Dendritic cell treated with granulocyte-macrophage colony-stimulating factor and Interleukin-4, amounts not matched to agents 40 ng/mL and 50 ng/mL, for 4 days (primary cell): ENCODE results near the gene NAMPT.
"Not testable (repeated sequence)": the region's sequence is repeated elsewhere in the genome, so short reads cannot be mapped to it uniquely, and the experiment has no call there.

Experiments
- H3K27ac Mint-ChIP-seq: one replicate; pipeline ENCODE4 v1.8.0; 2022; ENCODE audit warnings: mild to moderate bottlenecking, mixed read lengths
- H3K27me3 Mint-ChIP-seq: one replicate; pipeline ENCODE4 v1.8.0; 2022; ENCODE audit warnings: mild to moderate bottlenecking, mixed read lengths
- H3K36me3 Mint-ChIP-seq: one replicate; pipeline ENCODE4 v1.8.0; 2022; ENCODE audit warnings: low read depth, mixed read lengths
- H3K4me1 Mint-ChIP-seq: one replicate; pipeline ENCODE4 v1.8.0; 2022; ENCODE audit warnings: low read depth, mixed read lengths
- H3K4me3 Mint-ChIP-seq: one replicate; pipeline ENCODE4 v1.8.0; 2022; ENCODE audit warnings: mild to moderate bottlenecking, moderate library complexity, mixed read lengths
- H3K9me3 Mint-ChIP-seq: one replicate; pipeline ENCODE4 v1.8.0; 2022; ENCODE audit warnings: mixed read lengths
- intact Hi-C: fragments of 100-400 bp; cut with micrococcal nuclease; formaldehyde crosslinking; loops from one replicate; pipeline ENCODE4 v1.15.0; 2022

The NAMPT gene

DNA sequence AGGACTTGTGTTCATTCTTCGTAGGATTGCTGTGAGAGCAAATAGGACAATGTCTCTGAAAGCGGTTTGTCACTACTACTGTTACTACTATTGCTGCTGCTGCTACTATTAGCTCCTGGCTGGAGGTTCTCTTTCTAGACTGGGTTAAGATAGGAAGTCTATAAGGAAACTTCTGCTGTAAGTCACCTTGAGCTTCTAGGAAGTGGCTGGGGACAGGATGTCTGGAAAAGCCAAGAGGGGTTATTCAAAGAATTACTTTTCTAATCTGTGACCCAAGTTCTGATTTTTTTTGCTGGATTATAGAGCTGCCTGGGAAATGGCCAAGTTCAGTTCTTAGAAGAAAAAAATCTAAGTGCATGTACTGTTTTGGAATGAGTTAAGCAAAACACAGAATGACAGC, 62.2 kb downstream of the NAMPT start:
- Mint-ChIP-seq H3K4me1 (no peaks in the 10 kb centered on the region), H3K27ac (no peak overlapping the region), H3K4me3 (no peak overlapping the region), H3K27me3 (peaks cover 18% of the 10 kb centered on the region), H3K36me3 (no peaks in the 10 kb centered on the region), H3K9me3 (no peaks in the 10 kb centered on the region)
- intact Hi-C loops: no loop called here

DNA sequence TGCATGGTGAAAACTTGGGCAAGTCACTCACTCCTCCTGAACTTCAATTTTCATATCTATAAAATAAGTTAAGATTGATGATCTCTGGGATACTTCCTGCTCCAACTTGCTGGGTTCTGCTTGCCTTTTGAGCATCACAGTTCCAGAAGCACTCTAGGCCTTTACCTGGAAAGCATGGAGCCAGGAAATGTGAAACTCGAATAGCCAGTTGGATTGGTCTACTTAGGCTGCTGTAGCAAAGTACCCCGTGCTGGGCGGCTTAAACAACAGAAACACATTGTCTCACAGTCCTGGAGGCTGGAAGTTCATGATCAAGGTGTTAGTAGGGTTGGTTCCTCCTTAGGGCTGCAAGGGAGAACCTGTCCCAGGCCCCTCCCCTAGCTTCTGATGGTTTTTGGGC, 64.5 kb downstream of the NAMPT start:
- intact Hi-C loops: no loop called here
- Mint-ChIP-seq H3K4me1 (peaks cover 5% of the 10 kb centered on the region), H3K27me3 (peaks cover 17% of the 10 kb centered on the region), H3K4me3 (no peak overlapping the region), H3K27ac (no peak overlapping the region), H3K9me3 (no peaks in the 10 kb centered on the region), H3K36me3 (no peaks in the 10 kb centered on the region)

DNA sequence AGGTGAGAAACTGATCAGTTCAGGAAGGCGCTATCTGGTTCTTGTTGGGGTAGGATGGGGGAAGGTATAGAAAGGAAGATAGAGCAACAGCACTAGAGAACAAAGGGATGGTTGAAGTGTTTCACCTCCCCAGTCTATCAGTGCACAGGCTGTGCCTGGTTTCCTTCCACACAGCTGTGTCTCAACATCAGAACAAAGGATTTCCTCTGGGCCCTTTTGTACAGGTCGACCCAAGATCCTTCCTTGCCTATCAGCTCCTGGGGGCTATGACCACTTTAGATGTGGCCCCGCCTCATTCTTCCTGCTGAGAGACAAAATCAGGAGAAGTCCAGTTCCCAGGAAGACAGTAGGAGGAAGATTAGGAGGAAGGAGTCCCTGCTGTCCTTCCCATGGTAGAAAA, 65.6 kb downstream of the NAMPT start:
- Mint-ChIP-seq H3K4me3 (no peak overlapping the region), H3K9me3 (no peaks in the 10 kb centered on the region), H3K36me3 (no peaks in the 10 kb centered on the region), H3K4me1 (peaks cover 5% of the 10 kb centered on the region), H3K27me3 (peaks cover 9% of the 10 kb centered on the region), H3K27ac (no peak overlapping the region)
- intact Hi-C loops: no loop called here

DNA sequence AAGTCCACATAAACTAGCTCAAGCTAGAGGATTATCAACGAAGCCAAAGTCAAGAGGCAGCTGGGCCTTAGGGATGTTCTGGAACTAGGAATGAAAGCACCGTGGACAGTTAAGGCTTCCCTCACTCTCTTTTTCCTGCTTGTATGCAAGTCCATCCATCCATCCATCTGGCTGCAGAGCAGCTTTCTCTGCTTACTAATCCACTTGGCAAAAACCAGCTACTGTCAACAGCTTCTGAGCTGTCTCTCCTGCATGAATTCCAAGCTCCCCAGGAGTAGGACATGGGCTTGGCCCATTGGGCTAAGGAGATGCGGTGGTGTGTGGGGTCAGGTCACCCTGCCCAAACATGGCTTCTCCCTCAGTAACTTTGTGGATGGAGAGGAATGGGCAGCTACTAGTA, 66.2 kb downstream of the NAMPT start:
- Mint-ChIP-seq H3K9me3 (no peaks in the 10 kb centered on the region), H3K36me3 (no peaks in the 10 kb centered on the region), H3K4me1 (peaks cover 5% of the 10 kb centered on the region), H3K4me3 (no peak overlapping the region), H3K27ac (no peak overlapping the region), H3K27me3 (peaks cover 9% of the 10 kb centered on the region)
- intact Hi-C loops: no loop called here

DNA sequence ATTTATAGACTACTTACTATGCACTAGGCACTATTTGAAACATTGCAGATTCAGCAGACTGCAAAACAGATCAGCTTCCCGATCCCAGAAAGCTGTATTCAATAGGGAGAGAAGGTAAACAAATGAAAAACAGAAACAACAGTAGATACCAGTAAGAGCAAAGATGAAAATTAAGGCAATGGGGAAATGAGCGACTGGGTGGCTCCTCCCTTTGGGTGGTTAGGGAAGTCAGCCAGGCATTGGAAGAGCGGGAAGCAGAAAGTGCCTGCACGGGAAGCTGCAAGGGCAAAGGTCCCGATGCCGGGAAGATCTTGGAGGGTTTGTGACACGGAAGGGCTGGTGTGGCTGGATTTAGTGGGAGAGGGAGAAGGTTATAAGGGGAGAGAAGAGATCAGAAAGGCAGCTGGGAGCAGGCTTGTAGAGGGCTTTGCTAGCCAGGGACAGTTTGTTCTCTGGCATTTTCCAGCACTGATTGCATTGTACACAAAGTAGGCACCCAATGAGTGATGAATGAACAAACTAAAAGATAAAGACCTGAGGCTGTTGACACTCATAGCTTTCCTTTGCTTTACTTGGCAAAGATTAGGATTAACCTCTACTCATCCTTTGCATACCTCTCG, 67.8 kb downstream of the NAMPT start:
- no peak overlapping the region for H3K4me3 Mint-ChIP-seq
- peaks cover 5% of the 10 kb centered on the region for H3K4me1 Mint-ChIP-seq
- H3K27me3 Mint-ChIP-seq: peaks cover 13% of the 10 kb centered on the region
- no peak overlapping the region for H3K27ac Mint-ChIP-seq
- intact Hi-C loops: no loop called here
- H3K9me3 Mint-ChIP-seq: no peaks in the 10 kb centered on the region
- no peaks in the 10 kb centered on the region for H3K36me3 Mint-ChIP-seq

DNA sequence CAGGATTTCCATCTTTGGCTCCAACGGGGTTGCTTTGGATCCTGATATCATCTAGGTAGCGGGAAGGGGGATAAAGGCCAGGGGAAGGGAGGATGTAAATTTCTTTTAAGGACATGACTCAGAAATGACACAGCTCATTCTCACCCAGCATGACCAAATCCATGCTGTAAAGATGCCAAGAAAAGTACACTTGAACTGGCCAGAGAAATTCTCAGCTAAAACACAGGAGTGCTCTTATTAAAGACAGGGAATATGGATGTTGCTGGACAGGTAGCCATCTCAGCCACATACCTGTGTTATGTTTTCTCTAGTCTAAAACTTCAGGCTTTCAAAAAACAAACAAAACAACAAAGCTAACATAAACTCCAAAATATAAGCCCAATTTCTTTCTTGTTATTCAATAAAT, 68.3 kb downstream of the NAMPT start:
- Mint-ChIP-seq H3K4me3 (no peak overlapping the region), H3K27ac (no peak overlapping the region), H3K4me1 (peaks cover 5% of the 10 kb centered on the region), H3K27me3 (peaks cover 12% of the 10 kb centered on the region), H3K9me3 (no peaks in the 10 kb centered on the region), H3K36me3 (no peaks in the 10 kb centered on the region)
- intact Hi-C loops: no loop called here

DNA sequence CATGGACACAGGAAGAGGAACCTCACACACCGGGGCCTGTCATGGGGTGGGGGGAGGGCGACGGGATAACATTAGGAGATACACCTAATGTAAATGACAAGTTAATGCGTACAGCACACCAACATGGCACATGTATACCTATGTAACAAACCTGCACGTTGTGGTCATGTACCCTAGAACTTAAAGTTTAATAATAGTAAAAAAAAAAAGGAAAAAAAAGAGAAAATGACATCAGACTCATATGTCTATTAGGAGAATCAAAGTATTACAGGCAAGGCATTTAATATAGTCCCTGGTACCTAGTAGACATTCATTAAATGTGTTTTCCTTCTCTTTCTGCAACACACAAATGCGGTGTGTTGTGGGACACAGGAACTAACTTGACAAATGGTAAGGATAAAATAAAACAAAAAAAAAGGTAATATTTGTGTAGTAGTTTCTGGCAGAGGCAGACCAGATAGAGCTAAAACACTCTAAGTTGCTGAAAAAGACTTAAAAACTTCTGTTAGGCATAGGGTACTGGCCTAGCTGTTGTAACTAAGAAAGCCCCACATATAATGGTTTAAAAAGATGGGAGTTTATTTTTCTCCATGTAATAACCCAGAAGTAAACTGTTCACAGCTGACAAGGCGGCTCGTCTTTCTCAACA, 68.8 kb downstream of the NAMPT start:
- H3K9me3 Mint-ChIP-seq: no peaks in the 10 kb centered on the region
- H3K4me3 Mint-ChIP-seq: no peak overlapping the region
- H3K27me3 Mint-ChIP-seq: peaks cover 12% of the 10 kb centered on the region
- H3K4me1 Mint-ChIP-seq: peaks cover 5% of the 10 kb centered on the region
- H3K27ac Mint-ChIP-seq: no peak overlapping the region
- H3K36me3 Mint-ChIP-seq: no peaks in the 10 kb centered on the region
- intact Hi-C loops: no loop called here

DNA sequence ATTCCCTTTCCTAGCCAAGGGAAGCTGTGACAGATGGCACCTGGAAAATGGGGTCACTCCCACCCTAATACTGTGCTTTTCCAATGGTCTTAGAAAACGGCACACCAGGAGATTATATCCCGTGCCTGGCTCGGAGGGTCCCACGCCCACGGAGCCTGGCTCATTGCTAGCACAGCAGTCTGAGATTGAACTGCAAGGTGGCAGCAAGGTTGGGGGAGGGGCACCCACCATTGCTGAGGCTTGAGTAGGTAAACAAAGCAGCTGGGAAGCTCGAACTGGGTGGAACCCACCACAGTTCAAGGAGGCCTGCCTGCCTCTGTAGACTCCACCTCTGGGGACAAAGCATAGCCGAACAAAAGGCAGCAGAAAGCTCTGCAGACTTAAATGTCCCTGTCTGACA, 75.8 kb downstream of the NAMPT start:
- H3K4me3 Mint-ChIP-seq, H3K4me1 Mint-ChIP-seq, H3K36me3 Mint-ChIP-seq, H3K27ac Mint-ChIP-seq, H3K9me3 Mint-ChIP-seq, intact Hi-C loops: not testable (repeated sequence)
- H3K27me3 Mint-ChIP-seq: peaks cover 13% of the 10 kb centered on the region

DNA sequence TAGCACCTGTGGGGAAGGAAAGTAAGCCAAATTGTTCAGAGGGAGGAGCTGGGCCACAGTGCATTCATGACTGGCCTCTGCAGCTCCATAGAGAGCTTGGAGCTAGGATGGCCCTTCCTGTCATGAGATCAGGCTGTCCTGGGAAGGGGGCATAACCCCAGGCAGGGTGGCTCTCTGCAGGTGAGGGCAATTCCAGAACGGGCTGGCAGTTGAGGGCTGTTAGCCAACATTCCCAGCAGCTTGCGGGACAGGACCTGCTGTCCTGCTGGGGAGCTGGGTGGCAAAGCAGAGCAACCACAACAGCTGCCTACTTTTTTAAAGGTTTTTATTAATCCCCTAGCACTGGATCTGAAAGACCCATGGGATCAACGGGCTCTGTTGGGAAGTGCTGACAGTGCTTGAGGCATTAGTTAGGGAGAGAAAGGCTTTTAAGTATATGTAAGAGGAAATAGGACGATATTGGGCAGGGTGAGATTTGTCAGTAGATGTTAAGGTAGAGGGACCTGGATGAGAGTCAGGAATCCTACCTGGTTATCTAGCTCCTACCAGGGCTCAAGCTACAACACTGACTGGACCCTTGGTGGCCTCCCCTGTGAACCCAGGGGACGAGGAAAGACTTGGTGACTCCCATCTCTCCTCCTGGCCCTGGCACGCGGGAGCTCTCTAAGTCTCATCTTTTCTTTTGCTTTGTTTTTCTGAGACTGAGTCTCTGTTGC, 77.8 kb downstream of the NAMPT start:
- Mint-ChIP-seq H3K27me3 (peaks cover 9% of the 10 kb centered on the region), H3K4me1 (no peaks in the 10 kb centered on the region), H3K9me3 (no peaks in the 10 kb centered on the region), H3K27ac (no peak overlapping the region), H3K4me3 (no peak overlapping the region), H3K36me3 (no peaks in the 10 kb centered on the region)
- intact Hi-C loops: no loop called here

DNA sequence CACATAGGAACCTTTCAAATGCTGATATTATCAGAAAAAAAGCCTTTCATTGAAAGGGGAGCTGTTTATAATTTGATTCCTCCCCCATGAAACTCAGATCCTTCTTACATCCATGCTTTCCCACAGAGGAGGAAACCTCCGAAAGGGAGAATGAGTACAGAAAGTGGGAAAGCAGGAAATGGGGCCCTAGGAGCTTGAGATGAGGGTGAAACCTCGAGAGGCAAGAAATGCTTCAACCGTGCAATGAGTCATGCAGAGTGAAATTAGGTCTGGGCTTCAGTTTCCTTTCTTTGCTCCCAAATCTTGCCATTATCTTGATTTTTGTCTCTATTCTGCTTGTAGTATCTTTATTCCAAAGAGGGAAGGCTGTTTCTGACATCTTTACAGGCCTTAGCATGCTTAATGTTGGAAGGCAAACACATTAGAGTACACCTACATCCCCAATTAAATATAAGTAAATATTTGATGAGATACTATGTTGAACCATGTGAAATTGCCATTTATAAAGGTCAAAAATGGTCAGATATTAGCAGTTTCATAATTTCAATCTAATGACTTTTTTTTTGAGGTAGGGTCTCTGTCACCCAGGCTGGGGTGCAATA, 79.1 kb downstream of the NAMPT start:
- Mint-ChIP-seq H3K9me3 (no peaks in the 10 kb centered on the region), H3K27me3 (peaks cover 12% of the 10 kb centered on the region), H3K4me3 (no peak overlapping the region), H3K4me1 (no peaks in the 10 kb centered on the region), H3K27ac (no peak overlapping the region), H3K36me3 (no peaks in the 10 kb centered on the region)
- intact Hi-C loops: no loop called here

DNA sequence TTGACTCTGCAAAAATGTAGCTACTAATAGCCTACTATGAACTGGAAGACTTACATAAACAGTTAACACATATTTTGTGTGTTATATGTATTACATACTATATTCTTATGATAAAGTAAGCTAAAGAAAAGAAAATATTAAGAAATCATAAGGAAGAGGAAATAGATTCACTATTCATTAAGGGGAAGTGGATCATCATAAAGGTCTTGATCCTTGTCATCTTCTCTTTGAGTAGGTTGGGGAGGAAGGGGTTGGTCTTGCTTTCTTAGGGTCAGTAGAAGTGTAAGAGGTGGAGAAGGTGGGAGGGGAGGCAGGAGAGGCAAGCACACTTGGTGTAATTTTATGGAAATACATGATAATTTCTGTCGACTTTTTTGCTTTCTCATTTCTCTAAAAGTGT, 81.3 kb downstream of the NAMPT start:
- H3K4me3 Mint-ChIP-seq: no peak overlapping the region

DNA sequence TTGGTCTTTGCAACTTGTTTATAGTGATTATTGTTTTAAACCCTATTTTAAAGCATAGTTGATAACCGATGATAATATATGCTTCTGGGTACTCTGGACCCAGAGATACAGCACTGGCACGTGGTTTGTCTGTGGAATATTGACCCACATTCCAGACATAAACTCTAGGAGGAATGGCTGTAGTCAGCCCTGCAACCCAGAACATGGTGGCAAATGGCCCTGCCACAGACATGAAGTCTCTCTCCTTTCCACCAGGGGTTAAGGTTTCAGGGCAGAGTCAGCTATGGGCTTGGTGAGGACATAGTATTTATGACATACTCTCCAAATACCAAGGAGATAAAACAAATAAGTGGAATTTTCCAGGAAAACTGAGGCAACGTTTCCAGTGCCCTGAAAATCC, 83.6 kb downstream of the NAMPT start:
- no peak overlapping the region for H3K4me3 Mint-ChIP-seq

More for the DNA sequence above, 81.3 kb downstream of the NAMPT start:
- Mint-ChIP-seq H3K27ac (no peak overlapping the region), H3K4me1 (no peaks in the 10 kb centered on the region), H3K27me3 (peaks cover 12% of the 10 kb centered on the region), H3K9me3 (no peaks in the 10 kb centered on the region), H3K36me3 (no peaks in the 10 kb centered on the region)
- intact Hi-C loops: no loop called here

DNA sequence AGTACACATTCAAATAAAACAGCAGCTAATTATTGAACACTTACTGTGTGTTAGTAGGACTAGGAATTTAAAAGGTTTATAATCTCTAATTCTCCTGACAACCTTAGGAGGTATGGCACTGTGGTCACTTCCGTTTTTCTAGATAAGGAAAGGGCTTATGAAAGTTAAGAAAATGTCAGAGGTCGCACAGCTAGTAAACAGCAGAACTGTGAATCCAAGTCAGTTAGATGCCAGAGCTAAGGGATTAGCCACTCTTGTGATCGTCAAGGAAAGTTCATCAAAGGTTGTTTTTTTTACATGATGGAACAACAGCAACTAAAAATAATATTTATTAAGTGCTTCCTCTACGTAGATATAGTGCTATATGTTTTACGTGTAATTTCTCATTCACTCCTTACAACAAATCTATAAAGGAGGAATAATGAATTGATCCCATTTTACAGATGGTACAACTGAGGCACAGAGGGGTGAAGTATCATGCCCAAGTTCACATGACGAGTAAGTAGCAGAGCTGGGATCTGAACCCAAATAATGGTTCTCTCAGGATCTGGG, 84.9 kb downstream of the NAMPT start:
- Mint-ChIP-seq H3K36me3 (no peaks in the 10 kb centered on the region), H3K4me3 (no peak overlapping the region), H3K9me3 (no peaks in the 10 kb centered on the region), H3K4me1 (no peaks in the 10 kb centered on the region), H3K27ac (no peak overlapping the region), H3K27me3 (peaks cover 9% of the 10 kb centered on the region)
- intact Hi-C loops: no loop called here

More for the DNA sequence above, 83.6 kb downstream of the NAMPT start:
- H3K36me3 Mint-ChIP-seq: no peaks in the 10 kb centered on the region
- no peaks in the 10 kb centered on the region for H3K4me1 Mint-ChIP-seq
- no peak overlapping the region for H3K27ac Mint-ChIP-seq
- H3K27me3 Mint-ChIP-seq: peaks cover 9% of the 10 kb centered on the region
- intact Hi-C loops: no loop called here
- no peaks in the 10 kb centered on the region for H3K9me3 Mint-ChIP-seq

DNA sequence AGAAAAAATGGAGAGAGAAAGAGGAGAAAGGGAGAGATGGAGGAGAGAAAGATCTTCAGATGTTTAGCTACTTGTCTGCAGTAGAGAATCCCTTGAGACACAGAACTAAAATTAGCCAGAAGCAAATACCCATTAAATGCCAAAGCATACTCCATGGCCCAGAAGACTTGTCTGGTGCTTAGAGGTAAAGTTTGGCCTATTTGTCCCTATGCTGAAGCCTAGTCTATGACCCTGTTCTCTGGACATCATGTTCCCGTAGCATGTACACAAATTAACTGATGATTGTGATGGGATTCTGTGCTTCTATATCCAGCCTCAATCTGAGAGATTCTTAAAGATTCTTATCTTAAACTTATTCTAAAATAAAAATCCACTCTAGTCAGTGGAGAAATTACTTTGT, 85.8 kb downstream of the NAMPT start:
- H3K4me1 Mint-ChIP-seq: no peaks in the 10 kb centered on the region
- no peak overlapping the region for H3K27ac Mint-ChIP-seq
- H3K9me3 Mint-ChIP-seq: no peaks in the 10 kb centered on the region
- peaks cover 11% of the 10 kb centered on the region for H3K27me3 Mint-ChIP-seq
- intact Hi-C loops: no loop called here
- no peaks in the 10 kb centered on the region for H3K36me3 Mint-ChIP-seq
- H3K4me3 Mint-ChIP-seq: no peak overlapping the region
